Esophagus muscularis mucosa (tissue), 4 donors: ENCODE measurements around the gene IL34. TPM values are rescaled to one million over a fixed set of nuclear protein-coding genes. Genes with fewer than 3 reads are reported as not detected.
"Not testable (repeated sequence)": the region's sequence is repeated elsewhere in the genome, so short reads cannot be mapped to it uniquely, and the experiment has no call there.

Source experiments
- DNase-seq: peaks from one replicate; pipeline ENCODE4 v3.0.0-alpha.2; 2017; ENCODE audit errors: extremely low spot score
- H3K27ac ChIP-seq, 4 donors: fragments of 200-600 bp; sonication (generic); replicated peaks in 1 of 4; 1 replicate in 3 of 4; 2 replicates in 1 of 4; pipeline ENCODE4 v1.5.1; 2016 to 2019; ENCODE audit warnings: mild to moderate bottlenecking in 1 of 4
- H3K27me3 ChIP-seq, 4 donors: fragments of 200-600 bp; sonication (generic); one replicate each; pipeline versions ENCODE4 v1.5.1 to v1.6.0; 2016 to 2019
- H3K36me3 ChIP-seq, 4 donors: fragments of 200-600 bp; sonication (generic); one replicate each; pipeline ENCODE4 v1.5.1; 2016 to 2019
- H3K4me1 ChIP-seq, 4 donors: fragments of 200-600 bp; sonication (generic); one replicate each; pipeline ENCODE4 v1.5.1; 2016 to 2019
- H3K4me3 ChIP-seq, 4 donors: fragments of 200-600 bp; sonication (generic); 1 replicate in 2 of 4; 2 replicates in 2 of 4; pipeline ENCODE4 v1.5.1; 2016 to 2019; ENCODE audit warnings: mild to moderate bottlenecking in 4 of 4, moderate library complexity in 1 of 4
- H3K9me3 ChIP-seq, 4 donors: fragments of 200-600 bp; sonication (generic); 1 replicate in 3 of 4; 2 replicates in 1 of 4; pipeline ENCODE4 v1.5.1; 2016 to 2019
- CTCF ChIP-seq, 3 experiments: fragments of 200-600 bp in 2 of 3; fragments of 450-650 bp in 1 of 3; sonication (generic) in 2 of 3; IDR thresholded peaks; one replicate each; pipeline ENCODE4 v1.5.1; 2017 to 2019; ENCODE audit warnings: antibody characterized with exemption in 3 of 3, mild to moderate bottlenecking in 2 of 3, moderate library complexity in 1 of 3
- EP300 ChIP-seq: sonication (generic); formaldehyde crosslinking; IDR thresholded peaks from one replicate; pipeline ENCODE4 v1.6.1; 2017; ENCODE audit warnings: antibody characterized with exemption
- POLR2A ChIP-seq: fragments of 450-650 bp; IDR thresholded peaks from one replicate; pipeline ENCODE4 v1.6.1; 2017; ENCODE audit warnings: antibody characterized with exemption, moderate library complexity, mild to moderate bottlenecking, low read depth
- POLR2AphosphoS5 ChIP-seq, 2 donors: sonication (generic); formaldehyde crosslinking; IDR thresholded peaks; one replicate each; pipeline ENCODE4 v1.6.1; 2017; ENCODE audit warnings: antibody characterized with exemption in 2 of 2
- WGBS: methylation state at CpG from one replicate; pipeline ENCODE4 v1.1.5; 2018; 5-methylcytosine and 5-hydroxymethylcytosine counted together
- intact Hi-C: fragments of 100-400 bp; cut with DNase I; formaldehyde crosslinking; loops from one replicate; pipeline ENCODE4 v1.15.1; 2023
- total RNA-seq, 4 donors: library from RNA; depleted of rRNA; stranded (reverse); fragments of >200 nt; gene quantifications; one replicate each; pipeline versions ENCODE4 v1.1.0 to v1.2.1, GENCODE V29; 2016

IL34 gene
- total RNA-seq, 4 donors from 2014 or later, result 1.7 to 4.7 (median 3.4) TPM

GRCh38 chr16:70665113-70665694, 18.8 kb downstream of the IL34 start:
- Histone ChIP-seq H3K4me1 (peaks cover 9 to 36% (median 35%) of the 10 kb centered on the region in 4 donors), H3K27me3 (no peaks in the 10 kb centered on the region), H3K36me3 (peaks cover 54 to 83% (median 70%) of the 10 kb centered on the region in 4 donors), H3K4me3 (no peak overlapping the region), H3K9me3 (no peaks in the 10 kb centered on the region), H3K27ac (no peak overlapping the region)
- intact Hi-C loops, result no loop called here
- TF ChIP-seq POLR2A, result no peak
- TF ChIP-seq EP300, result no peak
- no peak for TF ChIP-seq CTCF (IDR thresholded peaks at IDR 0.05)
- no peak for TF ChIP-seq POLR2AphosphoS5 (IDR thresholded peaks at IDR 0.05)
- DNase-seq, result no peak
- 90% methylated on average over 13 of the region's 14 CpGs for WGBS

- no peak overlapping the region for H3K27ac ChIP-seq
- H3K36me3 ChIP-seq, result peaks cover 62 to 91% (median 78%) of the 10 kb centered on the region in 4 donors
- WGBS, result 83% methylated on average over 22 of the region's 22 CpGs
- H3K9me3 ChIP-seq, result no peaks in the 10 kb centered on the region
- TF ChIP-seq CTCF (IDR thresholded peaks at IDR 0.05) (no peak), POLR2A (no peak), EP300 (no peak), POLR2AphosphoS5 (IDR thresholded peaks at IDR 0.05) (no peak)
- intact Hi-C loops, result no loop called here
- no peak for DNase-seq
- no peaks in the 10 kb centered on the region for H3K27me3 ChIP-seq
- no peak overlapping the region for H3K4me3 ChIP-seq
- peaks cover 9 to 27% (median 27%) of the 10 kb centered on the region in 4 donors for H3K4me1 ChIP-seq
These were observed 19.7 kb downstream of the IL34 start for GRCh38 chr16:70665806-70666735.

- Histone ChIP-seq H3K27me3 (no peaks in the 10 kb centered on the region), H3K36me3 (peaks cover 59 to 98% (median 86%) of the 10 kb centered on the region in 4 donors), H3K27ac (peak overlapping the region in 1 of 4 donors; percentile 4), H3K9me3 (no peaks in the 10 kb centered on the region), H3K4me1 (no peaks in the 10 kb centered on the region), H3K4me3 (no peak overlapping the region)
- intact Hi-C loops, result no loop called here
- TF ChIP-seq EP300, result no peak
- no peak for TF ChIP-seq POLR2A
- TF ChIP-seq CTCF (IDR thresholded peaks at IDR 0.05), result no peak
- no peak for TF ChIP-seq POLR2AphosphoS5 (IDR thresholded peaks at IDR 0.05)
- 93% methylated on average over 2 of the region's 2 CpGs for WGBS
- DNase-seq, result no peak
These were observed 23.8 kb downstream of the IL34 start for GRCh38 chr16:70670175-70670574.

GRCh38 chr16:70670938-70671337, 24.6 kb downstream of the IL34 start:
- Histone ChIP-seq H3K36me3 (peaks cover 55 to 98% (median 86%) of the 10 kb centered on the region in 4 donors), H3K27ac (peak overlapping the region in 1 of 4 donors; percentile 26)
- intact Hi-C loops, H3K4me1 ChIP-seq, H3K4me3 ChIP-seq, H3K9me3 ChIP-seq, H3K27me3 ChIP-seq, DNase-seq: not testable (repeated sequence)
- WGBS, result 95% methylated on average over 4 of the region's 4 CpGs

GRCh38 chr16:70674221-70675014, 28.1 kb downstream of the IL34 start:
- DNase-seq, result no peak
- intact Hi-C loops, result no loop called here
- TF ChIP-seq CTCF (IDR thresholded peaks at IDR 0.05) (no peak), POLR2AphosphoS5 (IDR thresholded peaks at IDR 0.05) (no peak), POLR2A (no peak), EP300 (no peak)
- WGBS, result 84% methylated on average over 18 of the region's 18 CpGs
- Histone ChIP-seq H3K36me3 (peaks cover 67 to 98% (median 91%) of the 10 kb centered on the region in 4 donors), H3K9me3 (no peaks in the 10 kb centered on the region), H3K4me1 (peaks cover 4 to 28% (median 19%) of the 10 kb centered on the region in 4 donors), H3K27ac (peak overlapping the region in 3 of 4 donors; percentile 18 to 99 (median 47)), H3K4me3 (no peak overlapping the region), H3K27me3 (no peaks in the 10 kb centered on the region)
